Suprapubic skin (tissue), 4 donors: ENCODE data around the gene TRIM13. TPM values are rescaled to one million over a fixed set of nuclear protein-coding genes. Genes with fewer than 3 reads are reported as not detected.
"Not testable (repeated sequence)": the region's sequence is repeated elsewhere in the genome, so short reads cannot be mapped to it uniquely, and the experiment has no call there.

Experiments used
- DNase-seq, 2 donors: peaks; one replicate each; pipeline ENCODE4 v3.0.0-alpha.2; 2019; ENCODE audit warnings: low spot score in 2 of 2
- H3K27ac ChIP-seq: fragments of 200-600 bp; sonication (generic); one replicate; pipeline ENCODE4 v1.5.1; 2019
- H3K27me3 ChIP-seq: fragments of 200-600 bp; sonication (generic); one replicate; pipeline ENCODE4 v1.5.1; 2019
- H3K36me3 ChIP-seq: fragments of 200-600 bp; sonication (generic); one replicate; pipeline ENCODE4 v1.5.1; 2019
- H3K4me1 ChIP-seq: fragments of 200-600 bp; sonication (generic); one replicate; pipeline ENCODE4 v1.5.1; 2019
- H3K4me3 ChIP-seq: fragments of 200-600 bp; sonication (generic); one replicate; pipeline ENCODE4 v1.5.1; 2019; ENCODE audit warnings: mild to moderate bottlenecking
- H3K9me3 ChIP-seq: fragments of 200-600 bp; sonication (generic); one replicate; pipeline ENCODE4 v1.5.1; 2019
- CTCF ChIP-seq, 2 donors: fragments of 200-600 bp in 1 of 2; fragments of 450-650 bp in 1 of 2; sonication (generic) in 1 of 2; IDR thresholded peaks; one replicate each; pipeline ENCODE4 v1.5.1; 2016 to 2019; ENCODE audit warnings: antibody characterized with exemption in 2 of 2, mild to moderate bottlenecking in 1 of 2, moderate library complexity in 1 of 2
- EP300 ChIP-seq: sonication (generic); formaldehyde crosslinking; IDR thresholded peaks from one replicate; pipeline ENCODE4 v1.6.1; 2017; ENCODE audit warnings: antibody characterized with exemption
- POLR2A ChIP-seq, 2 donors: fragments of 450-650 bp; IDR thresholded peaks; one replicate each; pipeline ENCODE4 v1.6.1; 2017; ENCODE audit warnings: antibody characterized with exemption in 2 of 2, mild to moderate bottlenecking in 2 of 2, moderate library complexity in 2 of 2
- POLR2AphosphoS5 ChIP-seq, 3 donors: sonication (generic); formaldehyde crosslinking; IDR thresholded peaks; one replicate each; pipeline ENCODE4 v1.6.1; 2017; ENCODE audit warnings: antibody characterized with exemption in 3 of 3
- WGBS: methylation state at CpG from one replicate; pipeline ENCODE4 v1.1.5; 2018; 5-methylcytosine and 5-hydroxymethylcytosine counted together
- total RNA-seq, 4 donors: library from RNA; depleted of rRNA; stranded (reverse); fragments of >200 nt; gene quantifications; one replicate each; pipeline ENCODE4 v1.1.0, GENCODE V29; 2016

The TRIM13 gene
- total RNA-seq, 4 donors from 2014 or later, result 18.1 to 30.9 (median 27.4) TPM

- 77% methylated on average over 1 of the region's 1 CpG for WGBS
- Histone ChIP-seq H3K27me3 (no peaks in the 10 kb centered on the region), H3K27ac (no peak overlapping the region), H3K36me3 (no peaks in the 10 kb centered on the region), H3K9me3 (no peaks in the 10 kb centered on the region), H3K4me1 (peaks cover 4% of the 10 kb centered on the region), H3K4me3 (no peak overlapping the region)
- DNase-seq, result no peak
- no peak for TF ChIP-seq EP300
- TF ChIP-seq POLR2A (IDR thresholded peaks at IDR 0.05), result no peak
Measured at GRCh38 chr13:49975826-49976225, 21.0 kb upstream of the TRIM13 start.

GRCh38 chr13:49976314-49977258 is 20.3 kb upstream of the TRIM13 start:
- TF ChIP-seq CTCF (IDR thresholded peaks at IDR 0.05) (peak; percentile 75 to 84), EP300 (no peak)
- no peaks in the 10 kb centered on the region for H3K9me3 ChIP-seq
- DNase-seq, result peak in 1 of 2 donors; percentile 71
- H3K27ac ChIP-seq, result no peak overlapping the region
- 50% methylated on average over 8 of the region's 8 CpGs for WGBS
- no peaks in the 10 kb centered on the region for H3K36me3 ChIP-seq
- peaks cover 4% of the 10 kb centered on the region for H3K4me1 ChIP-seq
- no peak overlapping the region for H3K4me3 ChIP-seq
- H3K27me3 ChIP-seq, result no peaks in the 10 kb centered on the region

GRCh38 chr13:49977992-49978391 is 18.9 kb upstream of the TRIM13 start:
- TF ChIP-seq POLR2A (IDR thresholded peaks at IDR 0.05), result no peak
- TF ChIP-seq CTCF (IDR thresholded peaks at IDR 0.05), result no peak
- TF ChIP-seq POLR2AphosphoS5 (IDR thresholded peaks at IDR 0.05), result no peak
- no peak for TF ChIP-seq EP300
- no peaks in the 10 kb centered on the region for H3K9me3 ChIP-seq
- DNase-seq, result no peak
- no peak overlapping the region for H3K4me3 ChIP-seq
- WGBS, result 78% methylated on average over 3 of the region's 3 CpGs
- H3K27ac ChIP-seq, result no peak overlapping the region
- peaks cover 4% of the 10 kb centered on the region for H3K4me1 ChIP-seq
- H3K27me3 ChIP-seq, result no peaks in the 10 kb centered on the region
- H3K36me3 ChIP-seq, result no peaks in the 10 kb centered on the region

GRCh38 chr13:49980266-49980665 is 16.6 kb upstream of the TRIM13 start:
- TF ChIP-seq EP300, result no peak
- no peak for TF ChIP-seq CTCF (IDR thresholded peaks at IDR 0.05)
- TF ChIP-seq POLR2A (IDR thresholded peaks at IDR 0.05), result no peak
- no peak for TF ChIP-seq POLR2AphosphoS5 (IDR thresholded peaks at IDR 0.05)
- Histone ChIP-seq H3K36me3 (no peaks in the 10 kb centered on the region), H3K9me3 (no peaks in the 10 kb centered on the region), H3K27me3 (no peaks in the 10 kb centered on the region), H3K4me1 (peaks cover 4% of the 10 kb centered on the region), H3K4me3 (no peak overlapping the region), H3K27ac (no peak overlapping the region)
- no peak for DNase-seq

- 64% methylated on average over 2 of the region's 2 CpGs for WGBS
- no peaks in the 10 kb centered on the region for H3K36me3 ChIP-seq
- TF ChIP-seq EP300 (no peak), POLR2A (IDR thresholded peaks at IDR 0.05) (no peak)
- H3K27me3 ChIP-seq, result no peaks in the 10 kb centered on the region
- H3K4me1 ChIP-seq, result no peaks in the 10 kb centered on the region
- no peak for DNase-seq
- H3K27ac ChIP-seq, result no peak overlapping the region
- no peaks in the 10 kb centered on the region for H3K9me3 ChIP-seq
- H3K4me3 ChIP-seq, result no peak overlapping the region
Measured at GRCh38 chr13:49985129-49985528, 11.7 kb upstream of the TRIM13 start.

GRCh38 chr13:49986471-49986870 is 10.4 kb upstream of the TRIM13 start:
- Histone ChIP-seq H3K4me3 (no peak overlapping the region), H3K4me1 (no peaks in the 10 kb centered on the region), H3K27ac (no peak overlapping the region), H3K9me3 (no peaks in the 10 kb centered on the region), H3K27me3 (no peaks in the 10 kb centered on the region), H3K36me3 (no peaks in the 10 kb centered on the region)
- WGBS, result 88% methylated on average over 7 of the region's 7 CpGs
- TF ChIP-seq POLR2AphosphoS5 (IDR thresholded peaks at IDR 0.05) (no peak), CTCF (IDR thresholded peaks at IDR 0.05) (no peak), EP300 (no peak), POLR2A (IDR thresholded peaks at IDR 0.05) (no peak)
- DNase-seq, result no peak

GRCh38 chr13:49990612-49991011 is 6.2 kb upstream of the TRIM13 start:
- not testable (repeated sequence) for H3K4me3 ChIP-seq, H3K36me3 ChIP-seq, H3K9me3 ChIP-seq, H3K4me1 ChIP-seq, DNase-seq, H3K27ac ChIP-seq, H3K27me3 ChIP-seq
- 70% methylated on average over 6 of the region's 6 CpGs for WGBS
